ENCODE measurements around the gene CIRBP.

DNA sequence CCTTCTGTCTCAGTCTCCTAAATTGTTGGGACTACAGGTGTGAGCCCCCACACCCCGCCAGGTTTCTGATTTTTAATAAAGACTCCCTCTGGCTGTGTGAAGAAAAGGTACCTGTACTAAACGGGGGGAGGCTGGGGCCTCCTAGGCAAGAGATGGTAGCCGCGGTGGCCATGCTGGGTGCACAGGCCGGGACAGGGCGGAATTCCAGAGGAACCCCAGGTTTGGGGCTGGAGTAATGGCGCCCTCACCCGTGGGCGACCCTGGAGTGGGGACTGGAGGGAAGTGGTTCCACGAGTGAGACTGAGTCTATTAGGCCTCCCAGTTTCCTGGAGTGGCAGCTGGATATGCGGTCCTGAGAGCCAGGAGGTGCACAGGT, 29.7 kb upstream of the CIRBP start:
- no peak for TF ChIP-seq GATA3 (IDR thresholded peaks at IDR 0.05; ENCODE audit: low read depth, low read length)
- no peak for TF ChIP-seq GATA2 (IDR thresholded peaks at IDR 0.05; ENCODE audit: low read depth, low read length)

Data from SH-SY5Y (cell line).